ENCODE data around the gene CCDC57. TPM values are rescaled to one million over a fixed set of nuclear protein-coding genes. Genes with fewer than 3 reads are reported as not detected.

The CCDC57 gene
- total RNA-seq, 4 donors from 2014 or later: 27.1 to 79.9 (median 50.9) TPM

DNA sequence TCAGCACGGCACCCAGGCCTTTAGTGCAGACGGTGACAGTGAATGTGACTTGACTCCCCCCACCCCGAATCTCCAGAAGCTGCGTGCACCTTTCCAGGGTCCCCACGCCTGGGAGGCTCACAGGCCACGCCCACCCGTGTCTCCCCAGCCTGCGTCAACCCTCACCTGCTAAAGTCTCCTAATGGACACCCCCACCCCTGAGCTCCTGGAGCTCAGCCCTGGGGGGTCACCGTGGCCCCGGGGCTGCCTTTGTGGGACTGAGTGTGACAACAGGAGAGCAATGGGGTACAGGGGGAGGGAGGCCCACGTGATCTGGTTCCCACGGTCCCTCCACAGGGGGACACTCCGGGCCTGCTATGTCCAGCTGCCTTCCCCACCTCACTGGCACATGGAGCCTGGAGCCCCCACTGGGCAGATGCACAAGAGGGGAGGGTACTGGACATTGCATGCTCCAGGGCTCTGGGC is 107.2 kb downstream of the CCDC57 start:
- Histone ChIP-seq H3K27ac (peak overlapping the region; percentile 4 to 97 (median 72)), H3K4me3 (replicated peaks in 1 of 3) (no peak overlapping the region), H3K9me3 (no peaks in the 10 kb centered on the region), H3K27me3 (no peaks in the 10 kb centered on the region), H3K36me3 (no peaks in the 10 kb centered on the region), H3K4me1 (peaks cover 43 to 61% of the 10 kb centered on the region in 2 donors)
- no peak for DNase-seq
- intact Hi-C loops (cut with DNase I): no loop called here
- 90 to 94% methylated on average over 5 to 10 of the region's 13 CpGs for WGBS, 2 donors
- TF ChIP-seq, protein P1, sequence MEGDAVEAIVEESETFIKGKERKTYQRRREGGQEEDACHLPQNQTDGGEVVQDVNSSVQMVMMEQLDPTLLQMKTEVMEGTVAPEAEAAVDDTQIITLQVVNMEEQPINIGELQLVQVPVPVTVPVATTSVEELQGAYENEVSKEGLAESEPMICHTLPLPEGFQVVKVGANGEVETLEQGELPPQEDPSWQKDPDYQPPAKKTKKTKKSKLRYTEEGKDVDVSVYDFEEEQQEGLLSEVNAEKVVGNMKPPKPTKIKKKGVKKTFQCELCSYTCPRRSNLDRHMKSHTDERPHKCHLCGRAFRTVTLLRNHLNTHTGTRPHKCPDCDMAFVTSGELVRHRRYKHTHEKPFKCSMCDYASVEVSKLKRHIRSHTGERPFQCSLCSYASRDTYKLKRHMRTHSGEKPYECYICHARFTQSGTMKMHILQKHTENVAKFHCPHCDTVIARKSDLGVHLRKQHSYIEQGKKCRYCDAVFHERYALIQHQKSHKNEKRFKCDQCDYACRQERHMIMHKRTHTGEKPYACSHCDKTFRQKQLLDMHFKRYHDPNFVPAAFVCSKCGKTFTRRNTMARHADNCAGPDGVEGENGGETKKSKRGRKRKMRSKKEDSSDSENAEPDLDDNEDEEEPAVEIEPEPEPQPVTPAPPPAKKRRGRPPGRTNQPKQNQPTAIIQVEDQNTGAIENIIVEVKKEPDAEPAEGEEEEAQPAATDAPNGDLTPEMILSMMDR (IDR thresholded peaks at IDR 0.05): no peak
- no peak for TF ChIP-seq POLR2A (IDR thresholded peaks at IDR 0.05)

DNA sequence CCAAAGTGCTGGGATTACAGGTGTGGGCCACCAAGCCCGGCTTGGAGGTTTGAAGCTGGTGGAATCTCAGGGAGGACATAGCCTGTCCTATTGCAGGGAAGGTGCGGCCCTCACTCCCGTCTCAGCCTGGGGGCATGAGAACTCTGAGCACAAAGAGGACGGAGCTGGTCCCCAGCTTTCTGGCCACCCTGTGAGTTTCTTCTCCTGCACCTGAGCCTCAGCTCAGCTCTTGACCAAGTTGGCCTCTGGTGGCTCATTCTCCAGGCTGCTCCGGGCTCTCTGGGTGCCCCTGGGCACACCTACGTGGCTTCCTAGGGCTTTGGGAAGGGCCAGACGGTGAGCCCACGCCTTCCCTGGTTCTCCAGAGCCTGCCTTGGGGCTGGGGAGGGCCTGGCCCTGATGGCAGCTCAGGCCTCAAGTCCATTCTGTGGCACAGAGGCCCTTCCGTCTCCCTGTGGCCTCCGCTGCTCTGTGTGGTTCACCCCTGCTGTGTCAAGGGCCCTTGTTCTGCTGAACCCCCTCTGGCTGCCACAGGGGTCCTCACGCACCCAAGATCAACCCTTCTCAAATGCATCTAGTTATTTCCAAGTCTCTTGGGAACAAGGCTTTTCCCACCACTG is 107.7 kb downstream of the CCDC57 start:
- DNase-seq: no peak
- no peaks in the 10 kb centered on the region for H3K9me3 ChIP-seq
- no peaks in the 10 kb centered on the region for H3K36me3 ChIP-seq
- no peak for TF ChIP-seq POLR2A (IDR thresholded peaks at IDR 0.05)
- TF ChIP-seq, protein P1 (IDR thresholded peaks at IDR 0.05): no peak
- peaks cover 40 to 65% of the 10 kb centered on the region in 2 donors for H3K4me1 ChIP-seq
- H3K27ac ChIP-seq: peak overlapping the region; percentile 85 to 97 (median 86)
- WGBS, 2 donors: 89 to 90% methylated on average over 6 to 7 of the region's 11 CpGs
- H3K27me3 ChIP-seq: no peaks in the 10 kb centered on the region
- no peak overlapping the region for H3K4me3 ChIP-seq (replicated peaks in 1 of 3)
- intact Hi-C loops (cut with DNase I): loop anchor here (5.0 kb wide), 2 partner anchors 52 to 78 kb away; no protein-coding TSS in a partner anchor

DNA sequence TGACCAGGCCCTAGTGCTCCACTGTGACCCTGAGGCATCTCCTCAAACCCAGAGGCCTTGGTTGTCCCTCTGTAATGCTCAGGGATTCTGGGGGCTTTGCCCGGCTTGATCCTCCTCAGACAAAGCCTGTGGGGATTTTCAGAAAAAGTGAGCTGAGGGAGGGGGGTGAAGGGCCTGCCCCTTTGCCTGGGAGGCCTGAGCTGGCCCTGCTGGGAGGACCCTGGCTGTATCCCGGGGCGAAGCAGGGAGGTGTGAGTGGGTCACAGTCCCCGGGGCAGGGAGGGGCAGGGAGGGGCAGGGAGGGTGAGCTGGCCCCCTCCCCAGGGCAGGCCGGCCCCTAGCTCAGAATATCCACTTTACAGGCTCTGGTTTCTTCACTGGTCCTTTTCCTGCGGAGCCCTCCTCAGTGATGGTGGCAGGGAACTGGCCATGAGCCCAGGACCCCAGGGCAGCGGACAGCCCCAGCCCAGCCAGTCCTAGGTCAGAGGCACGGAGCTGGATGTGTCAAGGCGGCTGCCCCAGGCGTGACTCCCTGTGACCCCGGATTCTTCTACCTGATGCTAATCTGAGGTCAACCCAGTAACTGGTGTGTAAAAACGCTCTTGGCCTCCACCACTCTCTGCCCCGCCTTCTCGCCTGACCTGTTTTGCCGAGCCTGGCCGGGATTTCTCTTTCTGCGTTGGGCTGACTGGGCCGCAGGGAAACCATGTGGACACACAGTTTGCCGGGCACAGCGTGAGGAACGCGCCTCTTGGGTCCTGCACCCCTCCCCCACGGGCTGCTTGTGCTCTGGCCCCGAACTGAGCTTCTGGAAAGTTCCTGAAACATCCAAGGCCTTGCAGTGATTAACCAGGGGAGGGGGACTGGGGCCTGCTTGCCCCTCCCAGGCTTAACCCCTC is 108.8 kb downstream of the CCDC57 start:
- peak; percentile 95 to 97 for DNase-seq
- intact Hi-C loops (cut with DNase I): loop anchor here (5.0 kb wide), 2 partner anchors 53 to 77 kb away; no protein-coding TSS in a partner anchor
- WGBS, 2 donors: 30 to 33% methylated on average over 5 to 20 of the region's 24 CpGs
- H3K27me3 ChIP-seq: no peaks in the 10 kb centered on the region
- H3K27ac ChIP-seq: peak overlapping the region; percentile 85 to 97 (median 86)
- no peaks in the 10 kb centered on the region for H3K9me3 ChIP-seq
- TF ChIP-seq POLR2A (IDR thresholded peaks at IDR 0.05): peak in 1 of 2 donors; percentile 53
- TF ChIP-seq, protein P1 (IDR thresholded peaks at IDR 0.05): no peak
- no peaks in the 10 kb centered on the region for H3K36me3 ChIP-seq
- H3K4me1 ChIP-seq: peaks cover 45 to 76% of the 10 kb centered on the region in 2 donors
- no peak overlapping the region for H3K4me3 ChIP-seq (replicated peaks in 1 of 3)

DNA sequence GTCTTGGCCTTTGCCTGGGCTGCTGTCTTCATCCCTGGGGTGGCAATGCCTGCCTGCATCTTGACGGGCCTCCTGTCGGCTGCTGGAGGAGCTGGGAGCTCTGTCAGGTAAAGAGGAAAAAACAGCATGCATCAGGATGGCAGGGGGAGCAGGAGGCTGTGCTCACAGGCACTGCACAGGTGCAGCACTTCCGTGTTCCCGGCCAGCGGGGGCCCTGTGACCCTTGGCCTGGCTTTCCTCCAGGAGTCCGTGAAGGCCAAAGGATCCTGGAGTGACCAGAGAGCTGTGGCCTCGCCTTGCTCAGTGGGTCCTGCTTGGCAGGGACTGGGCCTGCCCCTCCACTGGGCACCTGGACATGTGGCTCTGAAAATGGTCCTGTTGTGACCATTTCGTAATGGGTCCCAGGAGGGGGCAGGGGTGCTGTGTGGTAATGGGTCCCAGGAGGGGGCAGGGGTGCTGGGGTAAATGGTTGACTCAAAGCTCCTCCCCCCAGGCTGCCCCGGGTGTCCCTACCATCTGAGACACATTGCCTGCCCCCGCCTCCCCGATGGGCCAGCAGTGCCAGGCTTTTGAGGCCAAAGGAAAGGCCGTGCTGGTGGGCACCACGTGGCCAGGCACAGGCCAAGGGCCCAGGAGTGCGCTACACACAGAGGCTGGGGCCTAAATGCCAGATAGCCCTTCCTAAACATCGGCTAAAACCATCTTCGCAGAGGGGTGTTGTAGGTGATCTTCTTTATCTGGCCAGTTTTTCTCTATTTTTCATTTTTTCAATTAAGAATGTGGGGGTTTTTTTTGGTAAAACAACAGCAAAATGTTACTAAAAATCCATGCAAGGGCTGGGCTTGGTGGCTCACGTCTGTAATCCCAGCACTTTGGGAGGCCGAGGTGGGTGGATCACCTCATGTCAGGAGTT is 110.6 kb downstream of the CCDC57 start:
- WGBS, 2 donors: 79 to 85% methylated on average over 15 of the region's 18 CpGs
- intact Hi-C loops (cut with DNase I): loop anchor here (5.0 kb wide), 2 partner anchors 55 to 75 kb away; no protein-coding TSS in a partner anchor
- H3K36me3 ChIP-seq: no peaks in the 10 kb centered on the region
- no peak for TF ChIP-seq POLR2A (IDR thresholded peaks at IDR 0.05)
- peak overlapping the region; percentile 10 to 97 (median 12) for H3K27ac ChIP-seq
- no peaks in the 10 kb centered on the region for H3K9me3 ChIP-seq
- H3K27me3 ChIP-seq: no peaks in the 10 kb centered on the region
- H3K4me3 ChIP-seq (replicated peaks in 1 of 3): no peak overlapping the region
- peaks cover 38 to 64% of the 10 kb centered on the region in 2 donors for H3K4me1 ChIP-seq
- no peak for DNase-seq

DNA sequence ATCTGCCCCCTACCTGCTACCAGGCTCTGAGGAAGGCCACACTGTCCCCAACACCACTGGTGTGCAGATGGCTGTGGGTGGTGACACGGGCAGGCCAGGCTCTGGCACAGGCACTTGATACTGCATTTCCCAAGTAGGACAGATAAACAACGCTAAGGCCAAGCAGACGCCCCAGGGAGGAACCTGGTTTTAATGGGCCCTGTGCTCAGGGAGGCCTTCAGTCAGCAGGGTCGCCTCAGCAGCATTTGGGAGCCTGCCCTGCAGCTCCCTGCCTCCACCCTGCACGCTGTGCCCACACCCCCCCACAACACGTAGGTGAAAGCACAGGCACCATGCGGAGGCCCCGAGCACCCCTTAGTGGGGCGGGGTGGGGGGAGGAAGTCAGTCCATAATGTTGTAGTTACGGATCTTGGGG is 111.3 kb downstream of the CCDC57 start:
- TF ChIP-seq, protein P1 (IDR thresholded peaks at IDR 0.05): no peak
- no peak for TF ChIP-seq POLR2A (IDR thresholded peaks at IDR 0.05)
- H3K9me3 ChIP-seq: no peaks in the 10 kb centered on the region
- peak in 1 of 2 donors; percentile 15 for DNase-seq
- intact Hi-C loops (cut with DNase I): loop anchor here (5.0 kb wide), 2 partner anchors 56 to 74 kb away; no protein-coding TSS in a partner anchor
- H3K4me3 ChIP-seq (replicated peaks in 1 of 3): no peak overlapping the region
- H3K4me1 ChIP-seq: peaks cover 39 to 64% of the 10 kb centered on the region in 2 donors
- H3K27ac ChIP-seq: no peak overlapping the region
- 81 to 90% methylated on average over 2 to 9 of the region's 10 CpGs for WGBS, 2 donors
- no peaks in the 10 kb centered on the region for H3K36me3 ChIP-seq
- no peaks in the 10 kb centered on the region for H3K27me3 ChIP-seq

Data from thyroid gland (tissue), 4 donors.